Measurements from ENCODE around the gene RPRML.

RPRML gene

GRCh38 chr17:46952115-46952514 is 26.9 kb downstream of the RPRML start:
- in situ Hi-C loops (cut with MboI; ENCODE audit: low pct_unique_long_range_greater_than_20kb, low sequenced_read_pairs, unreplicated experiment), result no loop called here
- no peak for TF ChIP-seq CTCF (IDR thresholded peaks at IDR 0.05; ENCODE audit: extremely low read depth, insufficient read depth, missing control alignments)
- DNase-seq (ENCODE audit: low spot score), result no peak

GRCh38 chr17:46951706-46952105 is 27.3 kb downstream of the RPRML start:
- in situ Hi-C loops (cut with MboI; ENCODE audit: low pct_unique_long_range_greater_than_20kb, low sequenced_read_pairs, unreplicated experiment), result no loop called here
- no peak for TF ChIP-seq CTCF (IDR thresholded peaks at IDR 0.05; ENCODE audit: extremely low read depth, insufficient read depth, missing control alignments)
- no peak for DNase-seq (ENCODE audit: low spot score)

GRCh38 chr17:46950997-46951621 is 27.9 kb downstream of the RPRML start:
- in situ Hi-C loops (cut with MboI; ENCODE audit: low pct_unique_long_range_greater_than_20kb, low sequenced_read_pairs, unreplicated experiment), result no loop called here
- DNase-seq (ENCODE audit: low spot score), result no peak
- TF ChIP-seq CTCF (IDR thresholded peaks at IDR 0.05; ENCODE audit: extremely low read depth, insufficient read depth, missing control alignments), result no peak

- no peak for TF ChIP-seq CTCF (IDR thresholded peaks at IDR 0.05; ENCODE audit: extremely low read depth, insufficient read depth, missing control alignments)
- no peak for DNase-seq (ENCODE audit: low spot score)
- in situ Hi-C loops (cut with MboI; ENCODE audit: low pct_unique_long_range_greater_than_20kb, low sequenced_read_pairs, unreplicated experiment), result no loop called here
Observed at GRCh38 chr17:46950342-46950996, 28.6 kb downstream of the RPRML start.

- in situ Hi-C loops (cut with MboI; ENCODE audit: low pct_unique_long_range_greater_than_20kb, low sequenced_read_pairs, unreplicated experiment), result no loop called here
- DNase-seq (ENCODE audit: low spot score), result no peak
- TF ChIP-seq CTCF (IDR thresholded peaks at IDR 0.05; ENCODE audit: extremely low read depth, insufficient read depth, missing control alignments), result no peak
Observed at GRCh38 chr17:46949291-46950174, 29.5 kb downstream of the RPRML start.

- DNase-seq (ENCODE audit: low spot score), result no peak
- TF ChIP-seq CTCF (IDR thresholded peaks at IDR 0.05; ENCODE audit: extremely low read depth, insufficient read depth, missing control alignments), result no peak
- in situ Hi-C loops (cut with MboI; ENCODE audit: low pct_unique_long_range_greater_than_20kb, low sequenced_read_pairs, unreplicated experiment), result no loop called here
Observed at GRCh38 chr17:46948544-46948943, 30.5 kb downstream of the RPRML start.

Measured in GM13977 (cell line).